ENCODE data around the gene ARHGEF1.

The ARHGEF1 gene

GRCh38 chr19:41956621-41957020 is 73.6 kb downstream of the ARHGEF1 start:
- no peak for DNase-seq (ENCODE audit: low spot score)

Small RNAs within 50 kb of the gene (small RNA-seq; reads per million reads assigned to genes)
- gene MIR6797, result 0 reads per million in 2 experiments

Measured in SK-N-DZ (cell line).